Measurements from ENCODE around the gene SLC15A1.

SLC15A1 gene

GRCh38 chr13:98722958-98723357 is 29.5 kb downstream of the SLC15A1 start:
- no peak for TF ChIP-seq CTCF (IDR thresholded peaks at IDR 0.05; ENCODE audit: low read depth, low read length)

GRCh38 chr13:98721825-98722510 is 30.5 kb downstream of the SLC15A1 start:
- no peak for TF ChIP-seq CTCF (IDR thresholded peaks at IDR 0.05; ENCODE audit: low read depth, low read length)
- DNase-seq (ENCODE audit: extremely low read depth, low read depth): no peak

More at GRCh38 chr13:98722958-98723357, 29.5 kb downstream of the SLC15A1 start:
- DNase-seq (ENCODE audit: extremely low read depth, low read depth): no peak

GRCh38 chr13:98719527-98720250 is 32.8 kb downstream of the SLC15A1 start:
- TF ChIP-seq CTCF (IDR thresholded peaks at IDR 0.05; ENCODE audit: low read depth, low read length): no peak
- no peak for DNase-seq (ENCODE audit: extremely low read depth, low read depth)

- DNase-seq (ENCODE audit: extremely low read depth, low read depth): no peak
- TF ChIP-seq CTCF (IDR thresholded peaks at IDR 0.05; ENCODE audit: low read depth, low read length): no peak
These were observed 34.6 kb downstream of the SLC15A1 start for GRCh38 chr13:98717891-98718290.

GRCh38 chr13:98717256-98717655 is 35.2 kb downstream of the SLC15A1 start:
- no peak for DNase-seq (ENCODE audit: extremely low read depth, low read depth)

GRCh38 chr13:98710521-98710920 is 42.0 kb downstream of the SLC15A1 start:
- DNase-seq (ENCODE audit: extremely low read depth, low read depth): no peak
- TF ChIP-seq CTCF (IDR thresholded peaks at IDR 0.05; ENCODE audit: low read depth, low read length): no peak

More at GRCh38 chr13:98717256-98717655, 35.2 kb downstream of the SLC15A1 start:
- no peak for TF ChIP-seq CTCF (IDR thresholded peaks at IDR 0.05; ENCODE audit: low read depth, low read length)

- DNase-seq (ENCODE audit: extremely low read depth, low read depth): no peak
These were observed 45.0 kb downstream of the SLC15A1 start for GRCh38 chr13:98707281-98707999.

More at GRCh38 chr13:98707281-98707999, 45.0 kb downstream of the SLC15A1 start:
- TF ChIP-seq CTCF (IDR thresholded peaks at IDR 0.05; ENCODE audit: low read depth, low read length): no peak

Measured in AG09319 (cell line).